SU-DHL-6 (cell line): ENCODE results near the gene SHISA4.

Source experiments
- CTCF ChIP-seq: fragments of 200-600 bp; sonication (generic); IDR thresholded peaks from one replicate; pipeline ENCODE4 v1.5.1; 2017; ENCODE audit warnings: antibody characterized with exemption, mild to moderate bottlenecking, low read length, moderate library complexity; ENCODE audit not compliant: insufficient read depth, poor library complexity, severe bottlenecking
- EZH2phosphoT487 ChIP-seq: fragments of 200-600 bp; sonication (generic), shearing (Covaris generic); conservative IDR thresholded peaks from 2 replicates; pipeline ENCODE4 v1.6.1; 2018; ENCODE audit warnings: mild to moderate bottlenecking, antibody characterized with exemption, low read length, moderate library complexity, mixed read lengths

- TF ChIP-seq CTCF (no peak), EZH2phosphoT487 (no peak)
These were observed 16.7 kb downstream of the SHISA4 start for GRCh38 chr1:201905234-201905890.
